IPS DF 19.7 (cell line): Measurements from ENCODE around the gene COL5A1.
"Not testable (repeated sequence)": the region's sequence is repeated elsewhere in the genome, so short reads cannot be mapped to it uniquely, and the experiment has no call there.

Source experiments
- DNase-seq: peaks from one replicate; pipeline ENCODE4 v3.0.0-alpha.2; 2013; ENCODE audit warnings: low read depth, low spot score

Gene COL5A1

DNA sequence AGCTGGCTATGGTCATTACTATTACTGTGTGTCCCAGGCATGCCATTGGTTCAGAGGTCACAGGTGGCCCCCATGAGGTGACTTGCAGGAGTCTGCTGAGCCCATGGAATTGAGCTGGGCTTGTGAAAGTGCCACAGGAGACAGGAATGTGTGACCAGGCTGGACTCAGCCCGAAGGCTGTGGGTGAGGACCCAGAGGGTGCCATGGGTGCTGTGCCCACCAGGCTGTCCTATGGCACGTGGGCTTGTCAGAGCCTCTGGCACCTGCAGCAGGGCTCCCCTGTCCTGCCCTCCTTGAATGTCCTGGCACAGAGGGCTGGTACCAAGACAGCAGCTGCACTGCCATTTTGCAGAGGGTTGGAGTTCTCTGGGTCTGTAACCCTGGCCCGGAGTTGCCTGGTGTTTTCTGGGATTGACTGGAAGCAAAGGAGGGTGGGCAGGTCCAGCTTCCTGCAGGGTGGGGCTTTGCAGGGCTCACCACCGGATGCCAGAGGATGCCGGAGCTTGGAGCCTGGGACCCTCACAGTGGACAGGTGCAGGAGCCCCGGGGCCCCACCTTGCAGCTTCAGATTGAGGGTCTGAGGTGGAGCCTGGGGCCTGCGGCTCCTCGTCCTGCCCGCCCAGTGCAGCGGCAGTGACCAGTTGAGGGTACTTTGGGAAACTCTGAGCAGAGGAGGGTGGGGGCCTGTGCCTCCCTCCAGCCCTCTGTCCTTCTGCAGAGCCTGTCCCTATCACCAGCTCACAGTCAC is 14.2 kb downstream of the COL5A1 start:
- no peak for DNase-seq

- DNase-seq, result no peak
These were observed 14.9 kb downstream of the COL5A1 start for GRCh38 chr9:134656334-134657006.

- DNase-seq, result no peak
These were observed 16.2 kb downstream of the COL5A1 start for GRCh38 chr9:134657666-134658377.

DNA sequence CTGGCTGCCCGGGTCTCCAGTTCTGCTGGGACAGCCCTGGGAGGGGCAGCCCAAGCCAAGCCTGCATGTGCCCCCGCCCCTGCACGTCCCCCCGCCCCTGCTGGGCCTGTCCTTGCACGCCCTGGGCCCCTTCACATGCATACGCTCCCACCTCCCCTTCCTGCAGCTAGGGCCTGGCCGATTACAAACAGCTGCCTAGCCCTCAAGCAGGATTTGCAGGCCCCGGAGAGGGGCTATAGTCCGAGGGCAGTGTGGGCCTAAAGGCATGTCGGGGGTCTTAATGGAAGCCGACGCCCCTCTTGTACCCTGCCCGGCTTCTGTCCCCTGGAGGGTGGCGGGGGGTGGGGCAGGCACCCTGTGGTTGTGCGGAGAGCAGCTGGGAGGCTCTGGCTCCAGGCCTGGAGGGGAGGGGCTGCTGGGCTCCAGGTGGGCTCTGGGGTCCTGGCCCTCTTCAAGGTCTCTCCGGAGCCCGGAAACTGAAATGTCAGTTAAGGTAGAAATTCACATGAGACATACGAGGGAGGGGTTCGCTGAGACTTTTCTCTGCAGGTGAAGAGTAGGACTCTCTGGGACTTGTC is 16.9 kb downstream of the COL5A1 start:
- no peak for DNase-seq

- DNase-seq, result no peak
These were observed 18.1 kb downstream of the COL5A1 start for GRCh38 chr9:134659688-134660131.

DNA sequence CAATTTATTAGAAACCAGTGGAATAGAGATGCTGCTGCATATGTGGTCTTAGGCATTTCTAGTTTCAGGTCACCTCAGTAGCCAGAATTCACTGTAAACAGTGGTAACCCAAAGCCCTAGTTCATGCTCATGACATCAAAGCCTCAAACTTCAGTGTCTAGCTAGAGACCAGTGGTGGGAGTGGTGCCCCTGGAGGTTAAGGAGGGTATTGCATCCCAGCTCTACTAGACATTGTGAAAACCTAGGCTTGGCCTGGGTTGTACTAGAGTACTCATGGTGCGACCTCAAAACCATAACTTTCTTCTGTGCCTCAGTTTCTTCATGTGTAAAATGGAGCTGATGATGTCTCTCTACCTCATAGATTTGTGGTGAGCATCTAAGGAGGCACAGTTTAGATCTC is 18.8 kb downstream of the COL5A1 start:
- DNase-seq, result no peak

- DNase-seq, result no peak
These were observed 19.7 kb downstream of the COL5A1 start for GRCh38 chr9:134661299-134661698.

DNA sequence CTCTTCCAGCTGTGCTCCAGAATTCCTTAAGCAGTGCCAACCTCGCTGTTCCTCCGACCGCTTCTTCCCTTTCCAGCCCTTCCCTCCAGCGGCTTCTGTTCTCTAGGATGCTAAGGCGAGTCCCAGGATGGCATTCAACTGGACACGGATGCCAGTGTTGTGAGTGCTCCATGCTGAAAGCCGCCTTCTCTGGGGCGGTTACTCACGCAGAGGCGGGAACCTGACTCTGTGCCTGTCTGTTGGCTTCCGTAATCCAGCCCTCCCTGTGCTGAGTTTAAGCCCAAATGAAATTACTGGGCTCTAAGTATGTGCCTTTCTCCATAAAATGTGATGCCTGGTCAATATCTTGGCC is 20.2 kb downstream of the COL5A1 start:
- DNase-seq, result no peak

GRCh38 chr9:134662143-134662876 is 20.7 kb downstream of the COL5A1 start:
- no peak for DNase-seq

DNA sequence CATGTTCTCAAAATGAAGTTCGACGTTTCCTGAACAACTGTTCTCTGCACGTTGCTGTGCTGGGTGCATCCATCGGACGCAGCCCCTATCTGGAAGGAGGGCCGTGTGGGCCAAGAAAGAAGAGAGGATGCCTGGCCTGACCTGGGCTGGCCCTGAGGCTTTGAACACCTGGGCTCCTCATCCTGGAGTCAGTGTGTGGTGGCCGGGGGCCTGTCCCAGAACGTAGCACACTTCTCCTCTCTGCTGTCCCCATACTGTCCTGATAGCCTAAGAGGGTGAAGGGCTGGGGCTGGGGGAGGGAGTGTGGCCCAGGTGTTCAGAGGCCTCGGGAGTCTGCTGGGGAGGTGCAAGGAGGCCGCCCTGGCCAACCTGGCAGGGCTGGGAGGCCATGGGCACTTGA is 21.5 kb downstream of the COL5A1 start:
- DNase-seq, result no peak

GRCh38 chr9:134663753-134664415 is 22.3 kb downstream of the COL5A1 start:
- no peak for DNase-seq

DNA sequence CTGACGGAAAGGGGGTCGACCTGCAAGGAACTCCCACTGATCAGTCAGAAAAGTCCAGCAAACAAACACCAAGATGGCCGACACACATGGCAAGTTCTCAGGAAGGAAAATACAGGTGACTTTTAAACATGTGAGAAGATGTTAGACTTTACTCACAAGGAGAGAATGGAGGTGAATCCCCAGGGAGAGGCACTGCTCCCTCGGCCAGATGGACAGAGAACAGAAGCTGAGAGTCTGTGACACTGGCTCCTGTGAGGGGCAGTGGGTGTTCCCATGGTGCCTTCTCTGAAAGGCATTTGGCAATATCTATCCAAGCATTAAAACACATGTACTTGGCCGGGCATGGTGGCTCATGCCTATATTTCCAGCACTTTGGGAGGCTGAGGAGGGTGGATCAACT is 22.8 kb downstream of the COL5A1 start:
- no peak for DNase-seq

GRCh38 chr9:134666208-134666607 is 24.6 kb downstream of the COL5A1 start:
- no peak for DNase-seq

GRCh38 chr9:134666831-134667230 is 25.2 kb downstream of the COL5A1 start:
- no peak for DNase-seq

DNA sequence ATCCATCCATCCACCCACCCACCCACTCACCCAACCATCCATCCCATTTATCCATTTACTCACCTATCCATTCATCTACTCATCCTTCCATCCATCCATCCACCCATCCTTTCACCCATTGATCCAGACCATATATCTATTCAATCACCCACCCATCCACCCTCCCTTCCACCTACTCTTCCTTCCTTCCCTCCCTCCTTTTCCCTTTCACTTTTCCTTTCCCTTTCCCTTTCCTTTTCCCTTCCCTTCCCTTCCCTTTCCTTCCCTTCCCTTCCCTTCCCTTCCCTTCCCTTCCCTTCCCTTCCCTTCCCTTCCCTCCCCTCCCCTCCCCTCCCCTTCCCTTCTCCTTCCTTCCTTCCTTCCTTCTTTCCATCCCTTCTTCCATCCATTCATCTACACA is 27.4 kb downstream of the COL5A1 start:
- not testable (repeated sequence) for DNase-seq

- DNase-seq, result no peak
These were observed 27.9 kb downstream of the COL5A1 start for GRCh38 chr9:134669399-134669955.

- no peak for DNase-seq
These were observed 28.5 kb downstream of the COL5A1 start for GRCh38 chr9:134670042-134670525.

DNA sequence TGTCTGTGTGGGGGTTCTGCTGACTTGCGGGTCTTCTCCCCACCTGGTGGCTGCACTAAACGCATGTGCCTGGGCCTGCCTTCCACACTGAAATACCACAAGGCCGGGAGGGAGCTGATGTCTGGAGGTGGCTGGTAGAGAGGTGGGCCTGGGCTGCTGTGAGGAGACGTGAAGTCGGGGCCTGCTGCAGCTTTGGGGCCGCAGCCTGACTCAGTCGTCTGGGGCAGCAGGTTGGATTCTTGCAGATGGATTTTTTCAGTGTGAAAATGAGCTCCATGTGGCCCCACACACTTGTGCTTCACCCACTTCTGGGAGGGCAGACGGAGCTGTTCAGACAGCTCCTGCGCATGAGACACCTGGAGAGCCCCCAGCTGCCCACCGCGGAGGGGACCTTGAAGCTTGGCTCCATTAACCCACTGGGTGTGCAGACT is 29.3 kb downstream of the COL5A1 start:
- no peak for DNase-seq

DNA sequence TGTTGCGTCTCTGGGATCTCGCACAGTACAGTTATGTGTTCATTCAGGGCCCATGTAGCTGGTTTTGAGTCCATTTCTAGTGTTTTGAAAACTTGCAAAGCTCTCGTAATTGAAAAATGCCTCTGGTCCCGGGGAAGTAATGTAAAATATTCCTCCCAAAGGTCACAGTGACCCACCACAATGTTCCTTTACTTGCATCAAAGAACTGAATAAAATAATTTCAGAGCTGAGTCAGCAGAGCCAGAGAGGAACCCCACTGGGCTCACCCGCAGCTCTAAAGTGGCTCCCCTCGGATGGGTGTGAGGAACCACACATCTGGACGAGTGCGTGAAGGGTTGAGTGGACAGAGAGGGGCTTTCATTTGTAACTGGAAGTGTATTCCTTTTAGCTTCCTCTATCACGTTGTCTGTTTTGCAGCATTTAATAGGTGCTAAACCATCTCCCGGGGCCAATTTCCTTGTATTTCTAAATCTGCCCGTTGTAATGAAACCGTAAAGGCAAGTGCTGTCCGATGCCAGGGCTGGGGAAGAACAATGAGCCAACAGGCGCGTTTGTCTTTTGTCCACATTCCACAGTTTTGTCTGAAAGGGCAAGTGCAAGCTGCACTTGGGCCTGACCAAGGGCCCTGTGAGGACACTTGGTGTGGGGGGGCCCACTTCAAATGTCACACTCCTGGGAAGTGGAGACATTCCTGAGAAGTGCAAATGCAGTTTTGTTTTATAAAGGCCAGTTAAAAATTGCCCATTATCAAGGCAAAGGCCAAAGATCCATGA is 29.9 kb downstream of the COL5A1 start:
- no peak for DNase-seq

GRCh38 chr9:134676361-134676760 is 34.8 kb downstream of the COL5A1 start:
- DNase-seq, result no peak
